Kidney capillary endothelial cell (primary cell): ENCODE measurements around the gene IL1B.

Experiments
- DNase-seq: peaks from one replicate; pipeline ENCODE4 v3.0.0-alpha.2; 2018; ENCODE audit warnings: low spot score

The IL1B gene

GRCh38 chr2:112829101-112829960 lies 7.2 kb downstream of the IL1B start:
- DNase-seq = no peak

GRCh38 chr2:112828251-112828691 lies 8.3 kb downstream of the IL1B start:
- DNase-seq = no peak

- DNase-seq = no peak
Measured at GRCh38 chr2:112827604-112828185, 8.9 kb downstream of the IL1B start.

GRCh38 chr2:112827009-112827408 lies 9.6 kb downstream of the IL1B start:
- DNase-seq = no peak

- no peak for DNase-seq
Measured at GRCh38 chr2:112825706-112826105, 10.9 kb downstream of the IL1B start.

GRCh38 chr2:112824694-112825085 lies 11.9 kb downstream of the IL1B start:
- DNase-seq = no peak

- DNase-seq = no peak
Measured at GRCh38 chr2:112821682-112822081, 14.9 kb downstream of the IL1B start.

- DNase-seq = no peak
Measured at GRCh38 chr2:112821142-112821541, 15.4 kb downstream of the IL1B start.

GRCh38 chr2:112820343-112820742 lies 16.2 kb downstream of the IL1B start:
- no peak for DNase-seq

- no peak for DNase-seq
Measured at GRCh38 chr2:112819081-112819480, 17.5 kb downstream of the IL1B start.

GRCh38 chr2:112818094-112818902 lies 18.3 kb downstream of the IL1B start:
- no peak for DNase-seq

- DNase-seq = no peak
Measured at GRCh38 chr2:112817082-112817689, 19.4 kb downstream of the IL1B start.

- DNase-seq = no peak
Measured at GRCh38 chr2:112814278-112814677, 22.3 kb downstream of the IL1B start.

GRCh38 chr2:112813280-112813966 lies 23.2 kb downstream of the IL1B start:
- no peak for DNase-seq

- DNase-seq = no peak
Measured at GRCh38 chr2:112812318-112813267, 24.0 kb downstream of the IL1B start.

GRCh38 chr2:112811841-112812306 lies 24.7 kb downstream of the IL1B start:
- peak; percentile 99 for DNase-seq

GRCh38 chr2:112811276-112811831 lies 25.2 kb downstream of the IL1B start:
- no peak for DNase-seq

- no peak for DNase-seq
Measured at GRCh38 chr2:112809112-112809511, 27.5 kb downstream of the IL1B start.

GRCh38 chr2:112807233-112807807 lies 29.3 kb downstream of the IL1B start:
- DNase-seq = no peak

- DNase-seq = no peak
Measured at GRCh38 chr2:112805542-112805941, 31.0 kb downstream of the IL1B start.
